Cardiac muscle cell (in vitro differentiated cells and primary cell): Measurements from ENCODE around the gene CCNJL. TPM values are rescaled to one million over a fixed set of nuclear protein-coding genes. Genes with fewer than 3 reads are reported as not detected.

Source experiments
- DNase-seq, 2 donors: peaks; one replicate each; pipeline versions ENCODE4 v3.0.0 to v3.0.0-alpha.2; 2010 to 2017; ENCODE audit warnings: low read depth in 1 of 2, low spot score in 1 of 2
- H3K27ac ChIP-seq: fragments of 200-600 bp; sonication (generic); 2 replicates; pipeline ENCODE4 v1.5.1; 2016
- H3K27me3 ChIP-seq: fragments of 200-600 bp; sonication (generic); 2 replicates; pipeline ENCODE4 v1.6.0; 2016; ENCODE audit warnings: control low read depth
- H3K36me3 ChIP-seq: fragments of 200-600 bp; sonication (generic); 2 replicates; pipeline ENCODE4 v1.5.1; 2016; ENCODE audit warnings: control low read depth
- H3K4me1 ChIP-seq: fragments of 200-600 bp; sonication (generic); 2 replicates; pipeline ENCODE4 v1.8.1; 2017; ENCODE audit warnings: low read depth, mild to moderate bottlenecking, mixed run types
- H3K4me3 ChIP-seq: fragments of 200-600 bp; sonication (generic); 2 replicates; pipeline ENCODE4 v1.5.1; 2016; ENCODE audit warnings: mild to moderate bottlenecking
- H3K9me3 ChIP-seq: fragments of 200-600 bp; sonication (generic); 2 replicates; pipeline ENCODE4 v1.5.1; 2017; ENCODE audit warnings: low read depth, mild to moderate bottlenecking, control low read depth
- polyA plus RNA-seq: library from polyadenylated mRNA; unstranded; fragments of >200 nt; fragmentation: Nextera tagmentation; extraction: Ambion mirVana; gene quantifications from 2 replicates; pipeline ENCODE4 v1.2.1, GENCODE V29; 2016
- total RNA-seq: library from RNA; depleted of rRNA; stranded (reverse); fragments of >200 nt; gene quantifications from 2 replicates; pipeline ENCODE4 v1.2.3, GENCODE V29; 2016
- TF ChIP-seq, protein P1 (sequence below): IDR thresholded peaks from 2 replicates; pipeline ENCODE4 v1.5.1; 2012; ENCODE audit warnings: low read depth, mild to moderate bottlenecking, low read length

Gene CCNJL
- total and polyA plus RNA-seq, 2 experiments from 2014 or later: 14.1 to 16.1 TPM

DNA sequence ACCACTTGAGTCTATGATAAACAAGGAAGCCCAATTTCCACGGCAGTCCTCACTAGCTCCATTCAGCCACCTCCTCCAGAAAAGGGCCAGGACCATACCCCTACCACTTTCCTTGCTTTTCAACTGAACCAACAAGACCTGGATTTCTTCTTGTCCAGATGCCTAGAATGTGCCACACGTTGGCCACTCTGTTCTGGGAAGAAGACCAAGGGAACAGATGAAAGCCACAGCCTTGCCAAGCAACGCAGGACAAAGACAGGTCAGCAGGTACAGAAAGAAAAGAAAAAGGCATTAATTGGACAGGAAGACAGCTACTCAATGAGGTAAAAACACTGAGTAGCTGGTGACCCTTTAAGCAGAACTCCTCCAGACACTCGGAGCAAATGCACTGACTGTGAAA, 2.2 kb downstream of the CCNJL start:
- Histone ChIP-seq H3K4me3 (no peak overlapping the region), H3K27ac (no peak overlapping the region), H3K9me3 (no peaks in the 10 kb centered on the region), H3K27me3 (no peaks in the 10 kb centered on the region), H3K4me1 (no peaks in the 10 kb centered on the region), H3K36me3 (no peaks in the 10 kb centered on the region)
- TF ChIP-seq, protein P1, sequence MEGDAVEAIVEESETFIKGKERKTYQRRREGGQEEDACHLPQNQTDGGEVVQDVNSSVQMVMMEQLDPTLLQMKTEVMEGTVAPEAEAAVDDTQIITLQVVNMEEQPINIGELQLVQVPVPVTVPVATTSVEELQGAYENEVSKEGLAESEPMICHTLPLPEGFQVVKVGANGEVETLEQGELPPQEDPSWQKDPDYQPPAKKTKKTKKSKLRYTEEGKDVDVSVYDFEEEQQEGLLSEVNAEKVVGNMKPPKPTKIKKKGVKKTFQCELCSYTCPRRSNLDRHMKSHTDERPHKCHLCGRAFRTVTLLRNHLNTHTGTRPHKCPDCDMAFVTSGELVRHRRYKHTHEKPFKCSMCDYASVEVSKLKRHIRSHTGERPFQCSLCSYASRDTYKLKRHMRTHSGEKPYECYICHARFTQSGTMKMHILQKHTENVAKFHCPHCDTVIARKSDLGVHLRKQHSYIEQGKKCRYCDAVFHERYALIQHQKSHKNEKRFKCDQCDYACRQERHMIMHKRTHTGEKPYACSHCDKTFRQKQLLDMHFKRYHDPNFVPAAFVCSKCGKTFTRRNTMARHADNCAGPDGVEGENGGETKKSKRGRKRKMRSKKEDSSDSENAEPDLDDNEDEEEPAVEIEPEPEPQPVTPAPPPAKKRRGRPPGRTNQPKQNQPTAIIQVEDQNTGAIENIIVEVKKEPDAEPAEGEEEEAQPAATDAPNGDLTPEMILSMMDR: no peak
- no peak for DNase-seq

DNA sequence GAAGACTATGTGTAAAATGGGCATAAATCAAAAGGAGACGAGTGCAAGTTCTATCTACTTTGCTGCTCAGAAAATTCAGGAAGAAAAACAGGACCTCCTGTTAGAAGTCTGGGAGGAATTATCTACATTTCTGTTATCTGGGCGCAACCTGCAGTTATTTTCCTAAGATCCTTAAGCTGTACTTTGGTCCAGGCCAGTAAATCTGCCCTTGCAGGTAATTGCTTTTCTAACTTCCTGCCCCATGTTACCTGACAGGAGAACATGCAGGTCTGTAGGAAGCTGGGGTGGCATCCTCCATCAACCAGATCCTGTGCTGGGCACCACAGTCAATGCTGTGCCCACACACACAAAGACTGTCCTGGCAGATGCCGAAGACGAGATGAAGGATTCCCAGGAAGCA, 5.7 kb downstream of the CCNJL start:
- no peak for DNase-seq
- H3K27ac ChIP-seq: no peak overlapping the region
- peaks cover 3% of the 10 kb centered on the region for H3K36me3 ChIP-seq
- H3K4me1 ChIP-seq: no peaks in the 10 kb centered on the region
- no peak overlapping the region for H3K4me3 ChIP-seq
- TF ChIP-seq, protein P1: no peak
- no peaks in the 10 kb centered on the region for H3K27me3 ChIP-seq
- no peaks in the 10 kb centered on the region for H3K9me3 ChIP-seq

DNA sequence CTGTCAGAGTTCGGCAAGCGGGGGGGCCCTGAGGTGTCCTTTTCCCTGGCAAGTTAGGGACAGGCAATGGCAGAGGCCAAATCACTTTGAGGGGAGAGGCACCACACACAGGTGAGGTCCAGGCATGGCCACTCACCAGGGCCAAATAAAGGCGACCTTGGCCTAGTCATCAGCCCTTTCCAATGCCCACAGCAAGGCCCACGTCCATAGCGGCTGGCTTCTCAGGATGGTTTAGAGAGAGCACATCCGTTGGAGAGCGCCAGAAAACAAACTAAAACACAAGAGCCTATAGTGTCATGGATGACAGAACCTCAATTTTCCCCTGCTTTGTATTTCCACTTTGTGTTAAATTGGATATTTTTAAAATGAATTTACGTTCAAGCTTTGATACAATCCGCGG, 7.0 kb downstream of the CCNJL start:
- Histone ChIP-seq H3K27me3 (no peaks in the 10 kb centered on the region), H3K4me1 (no peaks in the 10 kb centered on the region), H3K27ac (no peak overlapping the region), H3K4me3 (no peak overlapping the region), H3K36me3 (peaks cover 3% of the 10 kb centered on the region), H3K9me3 (no peaks in the 10 kb centered on the region)
- no peak for DNase-seq
- TF ChIP-seq, protein P1: no peak

DNA sequence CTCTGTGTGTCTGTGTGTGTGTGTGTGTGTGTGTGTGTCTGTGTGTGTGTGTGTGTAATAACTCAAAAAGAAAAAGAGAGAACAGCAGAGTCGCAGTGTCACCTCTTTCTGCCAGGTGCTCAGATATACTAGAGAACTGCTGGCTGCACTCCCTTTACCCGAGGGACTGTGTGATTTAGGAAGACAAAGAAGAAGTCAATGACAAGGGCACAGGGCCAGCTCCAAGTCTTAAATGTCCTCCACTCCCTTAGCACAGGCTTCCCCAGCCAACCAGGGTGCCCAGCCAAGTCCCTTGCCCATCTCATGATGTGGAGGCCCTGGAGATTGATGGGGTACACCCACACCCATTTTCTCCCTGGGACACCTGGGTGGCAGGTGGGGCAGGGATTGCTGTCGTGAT, 8.7 kb downstream of the CCNJL start:
- H3K9me3 ChIP-seq: no peaks in the 10 kb centered on the region
- TF ChIP-seq, protein P1: no peak
- no peaks in the 10 kb centered on the region for H3K27me3 ChIP-seq
- DNase-seq: no peak
- no peaks in the 10 kb centered on the region for H3K4me1 ChIP-seq
- no peak overlapping the region for H3K27ac ChIP-seq
- peaks cover 3% of the 10 kb centered on the region for H3K36me3 ChIP-seq
- no peak overlapping the region for H3K4me3 ChIP-seq

DNA sequence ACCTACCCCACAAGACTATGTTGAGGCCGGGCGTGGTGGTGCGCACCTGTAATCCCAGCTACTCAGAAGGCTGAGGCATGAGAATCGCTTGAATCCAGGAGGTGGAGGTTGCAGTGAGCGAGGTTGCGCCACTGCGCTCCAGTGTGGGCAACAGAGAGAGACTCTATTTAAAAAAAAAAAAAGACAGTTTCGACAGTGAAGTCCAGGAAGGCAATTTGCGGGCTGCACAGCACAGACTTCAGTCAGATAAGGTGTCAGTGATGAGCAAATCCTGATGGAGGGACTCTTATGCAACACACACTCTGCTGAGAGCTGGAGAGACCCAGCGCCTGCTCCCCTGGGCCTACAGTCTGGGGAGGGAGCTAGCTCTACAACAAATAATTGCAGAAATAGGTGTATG, 14.2 kb downstream of the CCNJL start:
- DNase-seq: peak in 1 of 2 donors; percentile 22
- H3K4me3 ChIP-seq: no peak overlapping the region
- peaks cover 12% of the 10 kb centered on the region for H3K4me1 ChIP-seq
- TF ChIP-seq, protein P1: no peak
- H3K27me3 ChIP-seq: no peaks in the 10 kb centered on the region
- H3K27ac ChIP-seq: no peak overlapping the region
- no peaks in the 10 kb centered on the region for H3K36me3 ChIP-seq
- H3K9me3 ChIP-seq: no peaks in the 10 kb centered on the region

DNA sequence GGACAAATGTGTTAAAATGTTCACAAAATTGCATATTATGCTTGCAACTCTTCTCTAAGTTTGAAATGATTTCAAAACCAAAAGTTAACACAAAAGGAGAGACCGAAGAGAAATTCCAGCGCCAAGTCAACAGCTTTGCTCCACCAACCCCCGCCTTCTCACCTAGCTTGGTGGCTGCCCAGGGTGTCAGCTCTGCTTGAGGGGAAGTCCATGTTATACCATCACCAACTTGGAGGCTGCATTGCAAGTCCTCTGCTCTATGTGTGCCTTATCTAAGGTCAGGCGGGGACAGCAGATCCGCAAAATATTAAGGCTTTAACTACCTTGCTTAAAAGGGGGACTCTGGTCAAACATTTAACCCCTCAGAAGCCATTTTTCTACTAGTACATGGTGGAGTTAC, 14.6 kb downstream of the CCNJL start:
- no peak overlapping the region for H3K4me3 ChIP-seq
- H3K4me1 ChIP-seq: peaks cover 12% of the 10 kb centered on the region
- no peaks in the 10 kb centered on the region for H3K9me3 ChIP-seq
- no peaks in the 10 kb centered on the region for H3K36me3 ChIP-seq
- TF ChIP-seq, protein P1: no peak
- H3K27ac ChIP-seq: no peak overlapping the region
- DNase-seq: no peak
- H3K27me3 ChIP-seq: no peaks in the 10 kb centered on the region
